ENCODE data around the gene NDFIP1. TPM values are rescaled to one million over a fixed set of nuclear protein-coding genes. Genes with fewer than 3 reads are reported as not detected.

Gene NDFIP1
- 90.1 and 112 TPM in 2 replicates for total RNA-seq

GRCh38 chr5:142108432-142109330 lies at the start of gene NDFIP1:
Gene NDFIP1 (plus strand): TSS chr5:142108779. CDS start chr5:142108975, 196 bp downstream.

Other genes starting within 250 kb of the NDFIP1 start
- 4.7 and 6.3 TPM in 2 replicates for gene PCDH1, start 230.4 kb upstream of the NDFIP1 start, total RNA-seq
- gene DELE1, start 184.9 kb upstream of the NDFIP1 start, total RNA-seq, result 45.5 and 57.9 TPM in 2 replicates
- gene PCDH12, start 150.6 kb upstream of the NDFIP1 start, total RNA-seq, result 0.36 and 0.46 TPM in 2 replicates
- 123 and 135 TPM in 2 replicates for gene RNF14, start 139.7 kb upstream of the NDFIP1 start, total RNA-seq
- 58.3 and 95.6 TPM in 2 replicates for gene GNPDA1, start 95.8 kb upstream of the NDFIP1 start, total RNA-seq
- 13.2 and 14.6 TPM in 2 replicates for gene SPRY4, start 216.2 kb downstream of the NDFIP1 start, total RNA-seq